NCI-H2171 (cell line): ENCODE measurements around the gene CCL22.

Source experiments
- DNase-seq: peaks from one replicate; lab custom pipeline; 2025; lab: John Stamatoyannopoulos, UW

The CCL22 gene

DNA sequence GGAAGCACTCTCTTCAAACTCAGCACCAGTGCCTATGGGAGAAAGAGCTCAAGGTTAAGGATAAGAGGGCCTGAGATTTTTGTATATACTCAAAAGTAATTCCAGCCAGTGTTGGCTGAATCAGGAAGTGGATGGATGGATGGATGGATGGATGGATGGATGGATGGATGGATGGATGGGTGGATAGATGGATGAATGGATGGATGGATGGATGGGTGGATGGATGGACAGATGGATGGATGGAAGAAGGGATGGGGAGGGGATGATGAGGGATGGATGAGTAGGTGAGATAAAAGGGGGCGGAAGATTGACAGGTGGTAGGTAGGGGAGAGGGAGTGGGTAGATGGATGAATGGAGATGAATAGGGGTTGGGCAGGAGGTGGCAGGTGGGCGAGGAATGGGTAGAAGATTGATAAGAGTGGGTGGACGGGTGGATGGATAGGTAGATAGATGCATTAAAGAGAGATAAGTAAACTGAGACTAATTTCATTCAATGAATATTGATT is 17.8 kb downstream of the CCL22 start:
- no peak for DNase-seq

DNA sequence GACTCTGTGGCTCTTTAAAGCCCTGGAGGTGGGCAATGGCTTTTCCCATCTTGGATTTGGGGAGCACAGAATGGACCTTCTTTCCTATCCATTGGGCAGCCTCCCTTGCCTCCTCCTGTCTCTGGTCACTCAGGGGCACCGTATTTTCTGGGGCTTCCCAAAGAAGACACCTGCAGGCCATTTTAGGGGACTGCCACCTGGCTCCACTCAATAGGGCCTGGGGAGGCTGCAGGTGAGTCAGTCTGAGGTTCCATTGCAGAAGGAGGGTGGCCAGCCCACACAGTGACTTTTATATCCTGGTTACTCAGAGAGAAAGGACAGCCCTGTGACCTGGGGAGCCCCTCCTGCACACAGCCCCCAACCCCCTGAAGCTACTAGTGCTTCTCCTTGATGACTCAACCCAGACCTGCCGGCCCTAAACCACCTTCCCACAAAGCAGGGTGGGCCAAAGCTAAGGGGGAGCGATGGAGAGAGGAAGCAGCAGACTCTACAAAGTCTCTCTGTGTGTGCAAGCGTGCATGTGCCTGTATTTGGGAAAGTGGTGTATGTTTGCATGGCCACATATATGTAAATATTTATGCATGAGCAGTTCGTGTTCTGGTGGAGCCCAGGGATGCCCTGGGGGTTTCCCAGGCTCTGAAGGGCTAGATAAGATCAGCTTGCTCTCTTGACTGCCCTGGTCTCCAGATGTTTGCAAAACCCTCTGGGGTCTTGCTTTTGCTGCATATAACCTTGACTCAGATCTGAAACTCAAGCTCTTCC is 18.7 kb downstream of the CCL22 start:
- no peak for DNase-seq

DNA sequence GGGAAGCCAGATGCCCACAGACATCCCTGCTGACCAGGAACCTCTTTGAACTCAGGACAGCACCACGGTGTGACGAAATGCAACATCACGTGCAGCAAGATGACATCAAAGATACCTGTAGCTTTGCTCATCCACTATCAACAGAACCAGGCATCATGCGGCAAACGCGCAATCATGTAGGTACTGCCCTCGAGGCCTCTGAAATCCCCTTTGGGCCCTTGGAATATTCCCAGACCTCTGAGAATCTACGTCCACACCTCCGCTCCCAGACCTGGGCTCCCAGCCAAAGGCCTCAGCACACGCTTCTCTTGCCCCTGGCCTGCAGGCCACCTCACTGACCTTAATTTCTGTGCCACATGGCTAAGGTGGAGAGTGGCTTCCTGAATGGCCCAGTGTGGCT is 21.0 kb downstream of the CCL22 start:
- DNase-seq: no peak

DNA sequence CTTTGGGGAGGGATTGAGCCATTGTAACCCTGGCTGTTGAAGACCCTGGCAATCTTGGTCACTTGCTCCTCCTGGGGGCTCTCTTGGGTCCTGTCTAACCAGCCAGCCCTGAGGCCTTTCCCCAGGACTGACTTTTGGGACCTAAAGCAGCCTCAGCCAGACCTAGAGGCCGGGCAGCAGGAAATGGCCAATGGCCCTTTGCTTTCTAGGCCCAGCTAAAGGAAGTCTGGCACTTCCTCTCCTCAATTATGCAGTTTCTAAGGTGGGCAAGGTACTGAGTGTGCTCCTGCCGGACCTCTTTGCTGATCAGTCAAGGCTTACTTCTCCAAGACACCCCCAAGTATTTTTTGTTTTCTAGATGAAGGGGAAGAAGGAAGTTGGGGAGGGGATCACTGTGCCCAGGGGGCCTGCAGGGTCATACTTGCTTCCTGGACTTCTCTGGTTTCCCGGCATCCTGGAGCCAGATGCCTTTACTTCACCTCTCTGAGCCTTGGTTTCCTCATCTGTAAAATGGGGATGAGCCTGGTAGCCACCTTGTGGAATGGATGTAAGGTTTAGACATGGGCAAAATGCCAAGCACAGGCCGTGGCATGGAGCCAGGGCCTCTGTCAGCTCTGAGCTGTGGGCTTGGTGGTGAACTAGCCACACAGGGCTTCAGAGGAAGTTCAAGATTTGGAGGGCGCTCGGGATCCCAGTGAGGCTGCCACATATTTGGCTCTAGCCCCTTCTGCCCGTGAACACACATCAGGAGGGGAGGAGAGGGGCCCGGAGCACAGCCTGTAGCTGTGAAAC is 22.3 kb downstream of the CCL22 start:
- no peak for DNase-seq

DNA sequence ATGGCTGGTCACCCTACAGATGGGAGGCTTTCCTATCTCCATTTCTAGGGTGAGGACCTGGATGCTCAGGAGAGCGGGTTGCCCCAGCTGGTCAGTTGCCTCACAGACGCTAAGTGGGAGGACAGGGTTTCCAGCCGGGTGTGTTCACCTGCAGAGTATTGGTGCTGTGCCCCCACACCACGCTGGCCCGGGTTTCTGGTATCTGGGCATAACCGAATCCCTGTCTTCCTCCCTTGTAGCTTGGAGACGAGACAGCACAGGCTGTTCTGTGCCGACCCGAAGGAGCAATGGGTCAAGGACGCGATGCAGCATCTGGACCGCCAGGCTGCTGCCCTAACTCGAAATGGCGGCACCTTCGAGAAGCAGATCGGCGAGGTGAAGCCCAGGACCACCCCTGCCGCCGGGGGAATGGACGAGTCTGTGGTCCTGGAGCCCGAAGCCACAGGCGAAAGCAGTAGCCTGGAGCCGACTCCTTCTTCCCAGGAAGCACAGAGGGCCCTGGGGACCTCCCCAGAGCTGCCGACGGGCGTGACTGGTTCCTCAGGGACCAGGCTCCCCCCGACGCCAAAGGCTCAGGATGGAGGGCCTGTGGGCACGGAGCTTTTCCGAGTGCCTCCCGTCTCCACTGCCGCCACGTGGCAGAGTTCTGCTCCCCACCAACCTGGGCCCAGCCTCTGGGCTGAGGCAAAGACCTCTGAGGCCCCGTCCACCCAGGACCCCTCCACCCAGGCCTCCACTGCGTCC is 23.4 kb downstream of the CCL22 start:
- DNase-seq: no peak

DNA sequence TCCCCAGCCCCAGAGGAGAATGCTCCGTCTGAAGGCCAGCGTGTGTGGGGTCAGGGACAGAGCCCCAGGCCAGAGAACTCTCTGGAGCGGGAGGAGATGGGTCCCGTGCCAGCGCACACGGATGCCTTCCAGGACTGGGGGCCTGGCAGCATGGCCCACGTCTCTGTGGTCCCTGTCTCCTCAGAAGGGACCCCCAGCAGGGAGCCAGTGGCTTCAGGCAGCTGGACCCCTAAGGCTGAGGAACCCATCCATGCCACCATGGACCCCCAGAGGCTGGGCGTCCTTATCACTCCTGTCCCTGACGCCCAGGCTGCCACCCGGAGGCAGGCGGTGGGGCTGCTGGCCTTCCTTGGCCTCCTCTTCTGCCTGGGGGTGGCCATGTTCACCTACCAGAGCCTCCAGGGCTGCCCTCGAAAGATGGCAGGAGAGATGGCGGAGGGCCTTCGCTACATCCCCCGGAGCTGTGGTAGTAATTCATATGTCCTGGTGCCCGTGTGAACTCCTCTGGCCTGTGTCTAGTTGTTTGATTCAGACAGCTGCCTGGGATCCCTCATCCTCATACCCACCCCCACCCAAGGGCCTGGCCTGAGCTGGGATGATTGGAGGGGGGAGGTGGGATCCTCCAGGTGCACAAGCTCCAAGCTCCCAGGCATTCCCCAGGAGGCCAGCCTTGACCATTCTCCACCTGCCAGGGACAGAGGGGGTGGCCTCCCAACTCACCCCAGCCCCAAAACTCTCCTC is 24.1 kb downstream of the CCL22 start:
- DNase-seq: no peak

DNA sequence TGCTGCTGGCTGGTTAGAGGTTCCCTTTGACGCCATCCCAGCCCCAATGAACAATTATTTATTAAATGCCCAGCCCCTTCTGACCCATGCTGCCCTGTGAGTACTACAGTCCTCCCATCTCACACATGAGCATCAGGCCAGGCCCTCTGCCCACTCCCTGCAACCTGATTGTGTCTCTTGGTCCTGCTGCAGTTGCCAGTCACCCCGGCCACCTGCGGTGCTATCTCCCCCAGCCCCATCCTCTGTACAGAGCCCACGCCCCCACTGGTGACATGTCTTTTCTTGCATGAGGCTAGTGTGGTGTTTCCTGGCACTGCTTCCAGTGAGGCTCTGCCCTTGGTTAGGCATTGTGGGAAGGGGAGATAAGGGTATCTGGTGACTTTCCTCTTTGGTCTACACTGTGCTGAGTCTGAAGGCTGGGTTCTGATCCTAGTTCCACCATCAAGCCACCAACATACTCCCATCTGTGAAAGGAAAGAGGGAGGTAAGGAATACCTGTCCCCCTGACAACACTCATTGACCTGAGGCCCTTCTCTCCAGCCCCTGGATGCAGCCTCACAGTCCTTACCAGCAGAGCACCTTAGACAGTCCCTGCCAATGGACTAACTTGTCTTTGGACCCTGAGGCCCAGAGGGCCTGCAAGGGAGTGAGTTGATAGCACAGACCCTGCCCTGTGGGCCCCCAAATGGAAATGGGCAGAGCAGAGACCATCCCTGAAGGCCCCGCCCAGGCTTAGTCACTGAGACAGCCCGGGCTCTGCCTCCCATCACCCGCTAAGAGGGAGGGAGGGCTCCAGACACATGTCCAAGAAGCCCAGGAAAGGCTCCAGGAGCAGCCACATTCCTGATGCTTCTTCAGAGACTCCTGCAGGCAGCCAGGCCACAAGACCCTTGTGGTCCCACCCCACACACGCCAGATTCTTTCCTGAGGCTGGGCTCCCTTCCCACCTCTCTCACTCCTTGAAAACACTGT is 25.0 kb downstream of the CCL22 start:
- no peak for DNase-seq

DNA sequence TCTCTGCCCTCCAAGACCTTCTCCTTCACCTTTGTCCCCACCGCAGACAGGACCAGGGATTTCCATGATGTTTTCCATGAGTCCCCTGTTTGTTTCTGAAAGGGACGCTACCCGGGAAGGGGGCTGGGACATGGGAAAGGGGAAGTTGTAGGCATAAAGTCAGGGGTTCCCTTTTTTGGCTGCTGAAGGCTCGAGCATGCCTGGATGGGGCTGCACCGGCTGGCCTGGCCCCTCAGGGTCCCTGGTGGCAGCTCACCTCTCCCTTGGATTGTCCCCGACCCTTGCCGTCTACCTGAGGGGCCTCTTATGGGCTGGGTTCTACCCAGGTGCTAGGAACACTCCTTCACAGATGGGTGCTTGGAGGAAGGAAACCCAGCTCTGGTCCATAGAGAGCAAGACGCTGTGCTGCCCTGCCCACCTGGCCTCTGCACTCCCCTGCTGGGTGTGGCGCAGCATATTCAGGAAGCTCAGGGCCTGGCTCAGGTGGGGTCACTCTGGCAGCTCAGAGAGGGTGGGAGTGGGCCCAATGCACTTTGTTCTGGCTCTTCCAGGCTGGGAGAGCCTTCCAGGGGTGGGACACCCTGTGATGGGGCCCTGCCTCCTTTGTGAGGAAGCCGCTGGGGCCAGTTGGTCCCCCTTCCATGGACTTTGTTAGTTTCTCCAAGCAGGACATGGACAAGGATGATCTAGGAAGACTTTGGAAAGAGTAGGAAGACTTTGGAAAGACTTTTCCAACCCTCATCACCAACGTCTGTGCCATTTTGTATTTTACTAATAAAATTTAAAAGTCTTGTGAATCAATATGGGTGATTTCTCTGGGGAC is 25.9 kb downstream of the CCL22 start:
- DNase-seq: no peak

DNA sequence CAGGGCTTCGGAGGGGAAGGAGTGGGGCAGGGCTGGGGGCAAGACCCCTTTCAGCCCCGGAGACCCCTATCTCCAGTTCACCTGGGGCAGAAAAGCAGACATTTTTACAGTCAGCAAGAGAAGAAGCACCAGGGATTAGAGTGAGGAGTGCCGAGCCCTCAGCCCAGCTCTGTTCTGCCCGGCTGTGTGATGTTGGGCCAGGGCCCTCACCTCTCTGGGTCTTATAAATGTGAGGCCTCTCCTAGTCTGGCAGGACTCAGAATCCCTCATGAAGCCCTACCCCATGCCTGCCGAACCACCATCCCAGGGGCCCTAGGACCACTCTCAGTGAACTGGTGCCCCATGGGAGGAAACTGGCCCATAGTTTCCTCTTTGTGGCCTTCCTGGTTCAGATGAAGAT is 26.5 kb downstream of the CCL22 start:
- no peak for DNase-seq

DNA sequence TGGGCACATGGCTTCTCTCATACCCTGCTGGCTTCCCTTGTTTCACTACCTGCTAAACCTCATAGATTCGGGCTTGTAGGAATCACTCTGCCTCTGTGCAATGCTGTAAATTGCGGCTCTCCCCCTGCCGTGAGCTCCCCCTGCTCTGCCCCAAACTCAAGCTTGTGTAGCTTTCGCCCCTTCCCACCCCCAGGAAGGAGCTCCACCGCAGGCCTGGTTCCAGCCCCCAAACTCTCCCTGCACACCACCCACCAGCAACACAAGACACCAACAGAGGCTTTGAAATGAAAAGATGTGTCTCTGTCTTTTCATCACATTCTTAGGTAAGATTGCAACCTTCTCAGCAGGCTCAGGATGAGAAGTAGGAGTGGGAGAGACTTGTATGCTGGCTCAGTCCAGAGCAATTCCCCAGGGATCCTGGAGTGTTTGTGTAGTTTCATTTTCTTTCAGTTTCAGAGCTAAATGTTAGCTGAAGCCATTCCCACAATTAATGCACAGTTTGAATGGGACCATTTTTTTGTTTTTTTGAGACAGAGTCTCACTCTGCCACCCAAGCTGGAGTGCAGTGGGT is 27.9 kb downstream of the CCL22 start:
- peak; percentile 10 for DNase-seq

DNA sequence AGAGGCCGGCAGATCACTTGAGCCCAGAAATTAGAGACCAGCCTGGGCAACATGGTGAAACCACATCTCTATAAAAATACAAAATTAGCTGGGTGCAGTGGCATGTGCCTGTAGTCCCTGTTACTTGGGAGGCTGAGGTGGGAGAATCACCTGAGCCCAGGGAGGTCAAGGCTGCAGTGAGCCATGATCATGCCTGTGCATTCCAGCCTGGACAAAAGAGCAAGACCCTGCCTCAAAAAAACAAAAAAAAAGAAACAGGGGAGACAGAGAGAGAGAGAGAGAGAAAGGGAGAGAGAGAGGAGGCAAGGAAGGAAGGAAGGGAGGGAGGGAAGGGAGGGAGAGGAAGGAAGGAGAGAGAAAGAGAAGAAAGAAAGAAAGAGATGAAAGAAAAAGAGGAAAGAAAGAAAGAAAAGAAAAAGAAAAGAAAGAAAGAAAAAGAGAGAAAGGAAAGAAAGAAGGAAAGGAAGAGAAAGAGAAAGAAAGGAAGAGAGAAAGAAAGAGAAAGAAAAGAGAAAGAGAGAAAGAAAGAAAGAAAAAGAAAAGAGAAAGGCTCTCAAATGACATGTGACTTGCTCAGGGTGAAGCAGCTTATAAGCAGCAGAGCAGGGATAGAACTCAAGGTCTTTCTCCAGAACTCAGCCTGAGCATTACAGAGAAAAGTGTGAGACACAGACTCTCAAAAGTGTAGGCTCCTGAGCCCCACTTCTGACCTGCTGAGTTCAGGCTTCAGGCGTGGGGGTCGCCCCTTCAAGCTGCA is 29.2 kb downstream of the CCL22 start:
- no peak for DNase-seq

DNA sequence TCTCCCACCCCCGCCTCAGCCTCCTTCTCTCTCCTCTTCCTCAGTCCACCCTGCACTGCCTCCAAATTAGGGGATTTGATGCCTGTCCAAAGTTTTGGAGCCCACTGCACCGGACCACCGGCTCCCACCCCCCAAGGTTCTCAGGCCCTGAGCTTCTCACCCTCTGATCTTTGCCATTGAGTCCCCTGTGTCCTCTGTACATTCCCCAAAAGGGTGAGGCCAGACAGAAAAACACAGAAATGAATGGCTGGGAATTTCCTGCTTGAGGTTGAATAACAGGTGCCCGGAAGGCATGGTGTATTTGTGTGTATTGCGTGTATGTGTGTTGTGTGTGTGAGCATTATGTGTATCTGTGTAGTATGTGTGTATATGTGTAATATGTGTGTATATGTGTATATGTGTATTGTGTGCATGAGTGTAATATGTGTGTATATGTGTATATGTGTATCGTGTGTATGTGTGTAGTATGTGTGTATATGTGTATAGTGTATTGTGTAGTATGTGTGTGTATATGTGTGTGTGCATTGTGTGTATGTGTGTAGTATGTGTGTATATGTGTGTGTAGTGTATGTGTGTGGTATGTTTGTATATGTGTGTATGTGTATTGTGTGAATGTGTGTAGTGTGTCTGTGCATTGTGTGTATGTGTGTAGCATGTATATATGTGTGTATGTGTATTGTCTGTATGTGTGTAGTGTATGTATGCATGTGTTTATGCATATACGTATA is 29.9 kb downstream of the CCL22 start:
- DNase-seq: no peak

DNA sequence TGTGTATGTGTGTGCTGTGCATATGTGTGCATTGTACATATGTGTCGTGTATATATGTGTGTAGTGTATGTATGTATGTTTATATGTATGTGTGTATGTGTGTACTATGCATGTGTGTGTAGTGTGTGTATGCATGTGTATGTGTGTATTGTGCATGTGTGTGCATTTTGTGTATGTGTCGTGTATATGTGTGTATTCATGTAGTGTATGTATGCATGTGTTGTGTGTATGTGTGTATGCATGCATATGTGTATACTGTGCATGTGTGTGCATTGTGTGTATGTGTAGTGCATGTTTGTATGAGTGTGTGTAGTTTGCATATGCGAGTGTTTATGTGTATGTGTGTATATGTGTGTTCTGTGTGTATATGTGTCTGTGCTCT is 30.5 kb downstream of the CCL22 start:
- no peak for DNase-seq

DNA sequence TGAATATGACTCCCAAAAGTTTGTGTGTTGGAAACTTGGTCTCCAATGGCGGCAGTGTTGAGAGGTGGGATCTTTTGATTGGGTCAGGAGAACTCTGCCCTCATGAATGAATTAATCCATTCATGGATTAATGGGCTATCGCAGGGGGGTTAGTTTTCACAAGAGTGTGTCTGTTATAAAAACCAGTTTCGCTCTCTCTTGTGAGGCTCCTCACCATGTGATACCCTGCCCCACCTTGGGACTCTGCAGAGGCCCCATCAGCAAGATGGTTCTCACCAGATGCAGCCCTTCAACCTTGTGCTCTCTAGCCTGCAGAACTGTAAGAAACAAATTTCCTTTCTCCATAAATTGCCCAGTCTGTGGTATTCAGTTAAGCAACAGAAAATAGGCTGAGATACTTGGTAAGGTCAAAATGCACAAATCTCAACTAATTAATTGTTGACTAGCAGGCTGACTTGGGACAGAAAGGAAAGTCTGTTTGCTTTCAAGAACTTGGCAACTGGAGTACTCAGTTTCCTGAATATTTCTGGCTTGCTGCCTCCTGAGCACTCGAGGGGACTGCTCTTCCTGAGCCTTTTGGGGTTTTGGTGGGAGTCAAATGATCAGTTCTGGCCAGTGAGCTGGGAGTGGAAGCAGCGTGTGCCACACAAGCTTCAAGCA is 32.2 kb downstream of the CCL22 start:
- DNase-seq: no peak

DNA sequence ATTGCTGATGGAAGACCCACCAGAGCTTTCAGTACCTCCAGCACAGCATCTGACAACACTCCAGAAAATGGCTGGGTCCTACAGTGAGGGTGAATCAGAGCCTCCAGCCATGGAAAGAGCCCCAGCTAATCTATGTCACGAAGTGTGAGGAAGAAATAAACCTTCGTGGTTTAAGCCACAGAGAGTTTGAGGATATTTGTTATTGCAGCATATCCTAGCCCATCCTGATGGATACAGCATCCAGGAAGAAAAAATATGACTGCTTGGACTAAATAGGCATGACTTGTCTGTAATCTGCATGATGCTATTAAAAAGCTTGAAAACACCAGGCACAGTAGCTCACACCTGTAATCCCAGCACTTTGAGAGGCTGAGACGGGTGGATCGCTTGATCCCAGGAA is 32.7 kb downstream of the CCL22 start:
- DNase-seq: no peak

DNA sequence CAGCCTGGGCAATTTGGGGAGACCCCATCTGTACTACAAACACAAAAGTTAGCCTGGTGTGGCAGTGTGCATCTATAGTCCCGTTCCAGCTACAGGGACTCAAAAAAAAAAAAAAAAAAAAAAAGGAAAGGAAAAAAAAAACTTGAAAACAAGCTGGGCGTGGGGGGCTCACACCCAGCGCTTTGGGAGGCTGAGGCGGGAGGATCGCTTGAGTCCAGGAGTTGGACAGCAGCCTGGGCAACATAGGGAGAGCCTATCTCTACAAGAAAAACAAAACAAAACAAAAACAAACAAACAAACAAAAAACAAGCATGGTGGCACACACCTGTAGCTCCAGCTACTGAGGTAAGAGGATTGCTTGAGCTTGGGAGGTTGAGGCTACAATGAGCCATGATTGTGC is 33.1 kb downstream of the CCL22 start:
- DNase-seq: no peak

DNA sequence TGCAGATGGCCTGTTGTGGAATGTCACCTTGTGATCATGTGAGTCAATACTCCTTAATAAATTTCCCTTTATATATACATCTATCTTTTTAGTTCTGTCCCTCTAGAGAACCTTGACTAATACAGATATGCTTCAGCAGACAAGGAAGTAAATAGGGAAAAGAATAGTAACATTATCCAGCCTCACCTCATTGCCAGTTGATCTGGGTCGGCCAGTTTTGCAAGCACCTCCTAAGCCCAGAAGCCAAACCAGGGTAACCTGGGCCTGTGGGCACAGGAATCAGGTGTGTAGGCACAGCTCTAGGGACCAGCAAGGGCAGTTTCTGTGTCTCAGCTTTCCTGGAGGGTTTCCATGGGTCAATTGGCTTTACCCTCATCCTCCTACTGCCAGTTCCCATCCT is 34.1 kb downstream of the CCL22 start:
- no peak for DNase-seq

DNA sequence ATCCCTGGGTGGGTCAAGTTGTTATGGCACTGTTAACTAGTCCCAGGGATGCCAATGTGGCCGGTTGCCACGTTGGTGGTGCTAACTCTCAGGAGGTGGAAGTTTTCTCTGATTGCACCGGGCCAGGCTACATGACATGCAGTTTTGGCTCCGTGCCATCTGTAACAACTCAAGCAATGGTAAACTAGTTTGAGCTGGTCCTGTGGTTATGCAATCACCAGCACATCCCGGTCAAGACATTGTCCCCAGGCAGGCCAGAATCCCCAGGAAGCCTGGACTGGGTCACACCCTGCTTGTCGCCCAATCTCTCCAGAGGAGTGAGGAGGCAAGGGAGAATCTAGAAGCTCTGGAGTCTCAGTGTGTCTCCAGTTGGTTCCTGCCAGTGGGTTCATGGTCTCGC is 35.9 kb downstream of the CCL22 start:
- DNase-seq: peak; percentile 10
